K562 (cell line): Measurements from ENCODE around the gene NAGLU. TPM values are rescaled to one million over a fixed set of nuclear protein-coding genes. Genes with fewer than 3 reads are reported as not detected.

Experiments used
- BCL6 ChIP-seq: fragments of 250-450 bp; sonication (Bioruptor Pico); IDR thresholded peaks from 2 replicates; pipeline ENCODE4 v1.4.0; 2020
- MAZ ChIP-seq, 2 experiments: fragments of 450-650 bp in 1 of 2; sonication (generic) in 1 of 2; formaldehyde crosslinking; IDR thresholded peaks in 1 of 2; conservative IDR thresholded peaks in 1 of 2; 2 replicates each; pipeline versions ENCODE4 v1.4.0 to v1.5.0; 2020; ENCODE audit warnings: mild to moderate bottlenecking in 1 of 2, missing genetic modification reagents in 1 of 2
- NCOR1 ChIP-seq: fragments of 450-650 bp; IDR thresholded peaks from 2 replicates; pipeline ENCODE4 v1.6.1; 2016; ENCODE audit warnings: mild to moderate bottlenecking, moderate library complexity
- PYGO2 ChIP-seq: fragments of 450-650 bp; IDR thresholded peaks from 2 replicates; pipeline ENCODE4 v1.6.1; 2016; ENCODE audit warnings: mild to moderate bottlenecking, missing genetic modification characterization, moderate library complexity, missing compliant biosample characterization
- SMARCC2 ChIP-seq: fragments of 450-650 bp; IDR thresholded peaks from 2 replicates; pipeline ENCODE4 v1.6.1; 2017; ENCODE audit warnings: antibody characterized with exemption, moderate library complexity, mild to moderate bottlenecking, low read depth
- TFAM ChIP-seq: fragments of 250-450 bp; sonication (Bioruptor Pico); conservative IDR thresholded peaks from 2 replicates; pipeline ENCODE4 v1.5.0; 2021; ENCODE audit warnings: mild to moderate bottlenecking, moderate library complexity
- ZNF184 ChIP-seq: sonication (generic); formaldehyde crosslinking; IDR thresholded peaks from 2 replicates; pipeline ENCODE4 v1.5.0; 2020; ENCODE audit warnings: missing genetic modification reagents
- ZNF239 ChIP-seq: fragments of 250-450 bp; sonication (Bioruptor Pico); IDR thresholded peaks from 2 replicates; pipeline ENCODE4 v1.4.0; 2020; ENCODE audit warnings: mild to moderate bottlenecking
- ZNF644 ChIP-seq: fragments of 200-800 bp; sonication (Bioruptor generic); IDR thresholded peaks from 2 replicates; pipeline ENCODE4 v1.6.1; 2016; ENCODE audit warnings: low read depth, missing genetic modification characterization, missing compliant biosample characterization
- polyA plus RNA-seq, 8 experiments: library from polyadenylated mRNA; depleted of rRNA in 4 of 8; stranded (reverse) in 5 of 8; unstranded in 3 of 8; fragments of >200 nt; fragmentation: Nextera tagmentation in 2 of 8; fragmentation: Illumina TruSeq in 1 of 8; extraction: Ambion mirVana in 2 of 8; extraction: Trizol in 1 of 8; gene quantifications; 2 replicates each; pipeline versions ENCODE4 v1.2.1 to v1.2.3, GENCODE V29; 2011 to 2014; ENCODE audit warnings: inconsistent platforms in 1 of 8, missing spikeins in 1 of 8
- total RNA-seq, 7 experiments: library from RNA; depleted of rRNA in 6 of 7; stranded (reverse); fragments of >200 nt in 6 of 7; fragmentation: Illumina TruSeq in 2 of 7; extraction: Trizol in 2 of 7; gene quantifications; 2 replicates each; pipeline versions ENCODE4 v1.2.1 to v1.2.3, GENCODE V29; 2011 to 2021; ENCODE audit warnings: low replicate concordance in 1 of 7
- TF ChIP-seq, protein P1 (sequence below): fragments of 250-450 bp; sonication (Bioruptor Pico); IDR thresholded peaks from 2 replicates; pipeline ENCODE4 v1.8.0; 2021; ENCODE audit warnings: mild to moderate bottlenecking, moderate library complexity

The NAGLU gene
- total and polyA plus RNA-seq, 9 of the 15 experiments (the other 6 are each of a cell fraction or from before 2014, with no cell fraction given): 0.04 to 21.5 (median 8.5) TPM

DNA sequence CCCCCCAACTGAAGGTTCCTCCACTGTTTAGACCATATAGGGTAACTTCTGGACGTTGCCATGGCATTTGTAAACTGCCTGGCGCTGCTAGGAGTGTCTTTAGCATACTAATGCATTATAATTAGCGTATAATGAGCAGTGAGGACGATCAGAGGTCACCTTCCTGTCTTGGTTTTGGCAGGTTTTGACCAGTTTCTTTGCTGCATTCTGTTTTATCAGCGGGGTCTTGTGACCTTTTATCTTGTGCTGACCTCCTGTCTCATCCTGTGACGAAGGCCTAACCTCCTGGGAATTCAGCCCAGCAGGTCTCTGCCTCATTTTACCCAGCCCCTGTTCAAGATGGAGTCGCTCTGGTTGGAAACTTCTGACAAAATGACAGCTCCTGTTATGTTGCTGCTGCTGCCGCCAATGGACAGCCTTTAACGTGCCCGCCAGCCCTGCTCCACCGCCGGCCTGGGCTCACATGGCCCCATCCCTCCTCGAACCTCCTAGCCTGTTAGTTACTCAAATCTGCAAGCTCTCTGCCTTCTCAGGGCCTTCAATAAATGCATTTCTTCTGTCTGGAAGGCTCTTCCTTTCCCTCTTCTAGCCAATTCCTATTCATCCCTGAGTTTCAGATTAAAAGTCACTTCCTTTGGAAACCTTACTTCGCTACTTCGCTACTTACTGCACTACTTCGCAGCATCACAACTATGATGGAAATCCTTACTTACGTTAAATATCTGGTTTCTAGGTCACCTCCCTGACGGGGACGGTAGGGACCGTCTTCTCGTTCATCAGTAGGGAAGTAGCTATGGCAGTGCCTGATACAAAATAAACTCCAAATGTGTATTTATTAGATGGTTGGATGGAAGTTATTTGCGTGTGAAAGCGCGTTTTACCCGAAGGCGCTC lies 640 bp upstream of the NAGLU start (continued):
- TF ChIP-seq ZNF184 (no peak), TFAM (no peak), MAZ (CRISPR knock-in tag; conservative IDR thresholded peaks at IDR 0.05 in 1 of 2, IDR thresholded peaks at IDR 0.05 in 1 of 2) (peak in 1 of 2 experiments; percentile 80; a peak in 2 of 4 replicates), SMARCC2 (no peak), ZNF239 (CRISPR knock-in tag) (peak; percentile 91), PYGO2 (tag) (peak; percentile 95), NCOR1 (0 out of 2 replicates have a peak, but pooled peaks have one; percentile 14), BCL6 (CRISPR knock-in tag) (peak; percentile 83; the same call in 1 of the 2 replicates), ZNF644 (tag) (peak; percentile 99)
- TF ChIP-seq, protein P1, sequence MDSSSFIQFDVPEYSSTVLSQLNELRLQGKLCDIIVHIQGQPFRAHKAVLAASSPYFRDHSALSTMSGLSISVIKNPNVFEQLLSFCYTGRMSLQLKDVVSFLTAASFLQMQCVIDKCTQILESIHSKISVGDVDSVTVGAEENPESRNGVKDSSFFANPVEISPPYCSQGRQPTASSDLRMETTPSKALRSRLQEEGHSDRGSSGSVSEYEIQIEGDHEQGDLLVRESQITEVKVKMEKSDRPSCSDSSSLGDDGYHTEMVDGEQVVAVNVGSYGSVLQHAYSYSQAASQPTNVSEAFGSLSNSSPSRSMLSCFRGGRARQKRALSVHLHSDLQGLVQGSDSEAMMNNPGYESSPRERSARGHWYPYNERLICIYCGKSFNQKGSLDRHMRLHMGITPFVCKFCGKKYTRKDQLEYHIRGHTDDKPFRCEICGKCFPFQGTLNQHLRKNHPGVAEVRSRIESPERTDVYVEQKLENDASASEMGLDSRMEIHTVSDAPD (CRISPR knock-in tag): peak; percentile 80
